Measurements from ENCODE around the gene GPATCH1.

Gene GPATCH1

DNA sequence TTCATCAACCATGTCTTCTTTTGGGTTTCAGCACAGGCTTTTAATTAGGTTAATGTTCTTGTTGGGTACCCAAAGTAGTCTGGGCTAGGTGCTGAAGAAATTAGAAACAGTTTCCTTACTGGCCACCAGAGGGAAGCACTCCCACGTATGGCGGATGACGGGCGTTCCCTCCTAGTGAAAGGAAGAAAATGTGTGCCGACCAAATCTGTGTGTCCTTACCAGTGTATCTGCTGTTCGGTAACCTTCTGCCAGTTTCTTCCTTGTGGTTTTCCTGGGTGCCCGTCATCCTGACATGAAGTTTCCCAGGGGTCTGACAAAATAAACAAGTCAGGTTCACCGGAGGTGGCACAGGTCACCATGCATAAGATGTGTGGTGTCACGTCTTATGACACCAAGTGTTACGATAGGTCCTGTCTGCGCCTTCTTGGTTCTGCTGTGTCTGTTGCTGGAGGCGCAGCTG is 45.0 kb downstream of the GPATCH1 start (continued):
- TF ChIP-seq, protein P1, sequence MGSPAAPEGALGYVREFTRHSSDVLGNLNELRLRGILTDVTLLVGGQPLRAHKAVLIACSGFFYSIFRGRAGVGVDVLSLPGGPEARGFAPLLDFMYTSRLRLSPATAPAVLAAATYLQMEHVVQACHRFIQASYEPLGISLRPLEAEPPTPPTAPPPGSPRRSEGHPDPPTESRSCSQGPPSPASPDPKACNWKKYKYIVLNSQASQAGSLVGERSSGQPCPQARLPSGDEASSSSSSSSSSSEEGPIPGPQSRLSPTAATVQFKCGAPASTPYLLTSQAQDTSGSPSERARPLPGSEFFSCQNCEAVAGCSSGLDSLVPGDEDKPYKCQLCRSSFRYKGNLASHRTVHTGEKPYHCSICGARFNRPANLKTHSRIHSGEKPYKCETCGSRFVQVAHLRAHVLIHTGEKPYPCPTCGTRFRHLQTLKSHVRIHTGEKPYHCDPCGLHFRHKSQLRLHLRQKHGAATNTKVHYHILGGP (tag by site-specific recombination; IDR thresholded peaks at IDR 0.05): no peak
- TF ChIP-seq, protein P2, sequence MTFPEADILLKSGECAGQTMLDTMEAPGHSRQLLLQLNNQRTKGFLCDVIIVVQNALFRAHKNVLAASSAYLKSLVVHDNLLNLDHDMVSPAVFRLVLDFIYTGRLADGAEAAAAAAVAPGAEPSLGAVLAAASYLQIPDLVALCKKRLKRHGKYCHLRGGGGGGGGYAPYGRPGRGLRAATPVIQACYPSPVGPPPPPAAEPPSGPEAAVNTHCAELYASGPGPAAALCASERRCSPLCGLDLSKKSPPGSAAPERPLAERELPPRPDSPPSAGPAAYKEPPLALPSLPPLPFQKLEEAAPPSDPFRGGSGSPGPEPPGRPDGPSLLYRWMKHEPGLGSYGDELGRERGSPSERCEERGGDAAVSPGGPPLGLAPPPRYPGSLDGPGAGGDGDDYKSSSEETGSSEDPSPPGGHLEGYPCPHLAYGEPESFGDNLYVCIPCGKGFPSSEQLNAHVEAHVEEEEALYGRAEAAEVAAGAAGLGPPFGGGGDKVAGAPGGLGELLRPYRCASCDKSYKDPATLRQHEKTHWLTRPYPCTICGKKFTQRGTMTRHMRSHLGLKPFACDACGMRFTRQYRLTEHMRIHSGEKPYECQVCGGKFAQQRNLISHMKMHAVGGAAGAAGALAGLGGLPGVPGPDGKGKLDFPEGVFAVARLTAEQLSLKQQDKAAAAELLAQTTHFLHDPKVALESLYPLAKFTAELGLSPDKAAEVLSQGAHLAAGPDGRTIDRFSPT (tag by site-specific recombination; IDR thresholded peaks at IDR 0.05): no peak
- no peak for TF ChIP-seq ZNF626 (tag by site-specific recombination; IDR thresholded peaks at IDR 0.05)
- TF ChIP-seq ZNF341 (tag by site-specific recombination; IDR thresholded peaks at IDR 0.05; ENCODE audit: low read depth): no peak
- no peak for TF ChIP-seq ZNF292 (tag by site-specific recombination; IDR thresholded peaks at IDR 0.05; ENCODE audit: borderline replicate concordance, low read depth)
- no peak for TF ChIP-seq KLF1 (tag by site-specific recombination; IDR thresholded peaks at IDR 0.05)
- TF ChIP-seq ZBTB20 (tag by site-specific recombination; IDR thresholded peaks at IDR 0.05): no peak
- TF ChIP-seq, protein P3, sequence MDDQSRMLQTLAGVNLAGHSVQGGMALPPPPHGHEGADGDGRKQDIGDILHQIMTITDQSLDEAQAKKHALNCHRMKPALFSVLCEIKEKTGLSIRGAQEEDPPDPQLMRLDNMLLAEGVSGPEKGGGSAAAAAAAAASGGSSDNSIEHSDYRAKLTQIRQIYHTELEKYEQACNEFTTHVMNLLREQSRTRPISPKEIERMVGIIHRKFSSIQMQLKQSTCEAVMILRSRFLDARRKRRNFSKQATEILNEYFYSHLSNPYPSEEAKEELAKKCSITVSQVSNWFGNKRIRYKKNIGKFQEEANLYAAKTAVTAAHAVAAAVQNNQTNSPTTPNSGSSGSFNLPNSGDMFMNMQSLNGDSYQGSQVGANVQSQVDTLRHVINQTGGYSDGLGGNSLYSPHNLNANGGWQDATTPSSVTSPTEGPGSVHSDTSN (CRISPR knock-in tag; IDR thresholded peaks at IDR 0.05): no peak
- TF ChIP-seq GLI2 (tag by site-specific recombination; IDR thresholded peaks at IDR 0.05; ENCODE audit: borderline replicate concordance, low read depth): no peak
- TF ChIP-seq ZNF23 (tag by site-specific recombination; IDR thresholded peaks at IDR 0.05; ENCODE audit: borderline replicate concordance): no peak
- TF ChIP-seq ZNF660 (tag by site-specific recombination; IDR thresholded peaks at IDR 0.05): peak; percentile 81
- no peak for TF ChIP-seq ZNF529 (tag by site-specific recombination; IDR thresholded peaks at IDR 0.05; ENCODE audit: insufficient replicate concordance)
- no peak for TF ChIP-seq ZBTB17 (tag by site-specific recombination; IDR thresholded peaks at IDR 0.05)
- TF ChIP-seq TCF7L2 (IDR thresholded peaks at IDR 0.05; ENCODE audit: borderline replicate concordance, low read depth, low read length): no peak
- no peak for TF ChIP-seq ZNF776 (tag by site-specific recombination; IDR thresholded peaks at IDR 0.05; ENCODE audit: borderline replicate concordance)
- no peak for TF ChIP-seq ZFHX2 (tag by site-specific recombination; conservative IDR thresholded peaks at IDR 0.05)
- no peak for TF ChIP-seq GLI4 (tag by site-specific recombination; IDR thresholded peaks at IDR 0.05)
- TF ChIP-seq ZSCAN16 (tag by site-specific recombination; IDR thresholded peaks at IDR 0.05): no peak
- TF ChIP-seq, protein P4, sequence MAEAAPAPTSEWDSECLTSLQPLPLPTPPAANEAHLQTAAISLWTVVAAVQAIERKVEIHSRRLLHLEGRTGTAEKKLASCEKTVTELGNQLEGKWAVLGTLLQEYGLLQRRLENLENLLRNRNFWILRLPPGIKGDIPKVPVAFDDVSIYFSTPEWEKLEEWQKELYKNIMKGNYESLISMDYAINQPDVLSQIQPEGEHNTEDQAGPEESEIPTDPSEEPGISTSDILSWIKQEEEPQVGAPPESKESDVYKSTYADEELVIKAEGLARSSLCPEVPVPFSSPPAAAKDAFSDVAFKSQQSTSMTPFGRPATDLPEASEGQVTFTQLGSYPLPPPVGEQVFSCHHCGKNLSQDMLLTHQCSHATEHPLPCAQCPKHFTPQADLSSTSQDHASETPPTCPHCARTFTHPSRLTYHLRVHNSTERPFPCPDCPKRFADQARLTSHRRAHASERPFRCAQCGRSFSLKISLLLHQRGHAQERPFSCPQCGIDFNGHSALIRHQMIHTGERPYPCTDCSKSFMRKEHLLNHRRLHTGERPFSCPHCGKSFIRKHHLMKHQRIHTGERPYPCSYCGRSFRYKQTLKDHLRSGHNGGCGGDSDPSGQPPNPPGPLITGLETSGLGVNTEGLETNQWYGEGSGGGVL (tag by site-specific recombination; IDR thresholded peaks at IDR 0.05): no peak
- TF ChIP-seq ZBTB8A (tag by site-specific recombination; IDR thresholded peaks at IDR 0.05): peak; percentile 19
- TF ChIP-seq ZFP3 (tag by site-specific recombination; IDR thresholded peaks at IDR 0.05; ENCODE audit: low read depth): no peak
- TF ChIP-seq MZF1 (tag by site-specific recombination; IDR thresholded peaks at IDR 0.05; ENCODE audit: borderline replicate concordance): no peak
- TF ChIP-seq ZNF223 (tag by site-specific recombination; IDR thresholded peaks at IDR 0.05): no peak
- TF ChIP-seq ZNF610 (tag by site-specific recombination; IDR thresholded peaks at IDR 0.05; ENCODE audit: borderline replicate concordance): no peak
- no peak; the same call in 1 of the 2 replicates for TF ChIP-seq ZNF664 (tag by site-specific recombination; IDR thresholded peaks at IDR 0.05)
- TF ChIP-seq, protein P5, sequence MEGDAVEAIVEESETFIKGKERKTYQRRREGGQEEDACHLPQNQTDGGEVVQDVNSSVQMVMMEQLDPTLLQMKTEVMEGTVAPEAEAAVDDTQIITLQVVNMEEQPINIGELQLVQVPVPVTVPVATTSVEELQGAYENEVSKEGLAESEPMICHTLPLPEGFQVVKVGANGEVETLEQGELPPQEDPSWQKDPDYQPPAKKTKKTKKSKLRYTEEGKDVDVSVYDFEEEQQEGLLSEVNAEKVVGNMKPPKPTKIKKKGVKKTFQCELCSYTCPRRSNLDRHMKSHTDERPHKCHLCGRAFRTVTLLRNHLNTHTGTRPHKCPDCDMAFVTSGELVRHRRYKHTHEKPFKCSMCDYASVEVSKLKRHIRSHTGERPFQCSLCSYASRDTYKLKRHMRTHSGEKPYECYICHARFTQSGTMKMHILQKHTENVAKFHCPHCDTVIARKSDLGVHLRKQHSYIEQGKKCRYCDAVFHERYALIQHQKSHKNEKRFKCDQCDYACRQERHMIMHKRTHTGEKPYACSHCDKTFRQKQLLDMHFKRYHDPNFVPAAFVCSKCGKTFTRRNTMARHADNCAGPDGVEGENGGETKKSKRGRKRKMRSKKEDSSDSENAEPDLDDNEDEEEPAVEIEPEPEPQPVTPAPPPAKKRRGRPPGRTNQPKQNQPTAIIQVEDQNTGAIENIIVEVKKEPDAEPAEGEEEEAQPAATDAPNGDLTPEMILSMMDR (tag by site-specific recombination; IDR thresholded peaks at IDR 0.05): peak; percentile 86
- no peak for TF ChIP-seq ZNF248 (tag by site-specific recombination; IDR thresholded peaks at IDR 0.05)
- no peak for TF ChIP-seq ZNF792 (tag by site-specific recombination; IDR thresholded peaks at IDR 0.05)
- TF ChIP-seq BCL11B (tag by site-specific recombination; IDR thresholded peaks at IDR 0.05; ENCODE audit: low read depth): no peak
- no peak for TF ChIP-seq ZNF707 (tag by site-specific recombination; IDR thresholded peaks at IDR 0.05)
- no peak for TF ChIP-seq HOXD13 (CRISPR knock-in tag; IDR thresholded peaks at IDR 0.05; ENCODE audit: borderline replicate concordance)
